A549 (cell line): Measurements from ENCODE around the gene PLEKHA3. TPM values are rescaled to one million over a fixed set of nuclear protein-coding genes. Genes with fewer than 3 reads are reported as not detected.

ENCODE experiments used
- ATAC-seq, 2 experiments: fragments of 200-7000 bp in 1 of 2; fragments of >200 bp in 1 of 2; cut with Nextera tagmentation in 1 of 2; cut with Tn5 transposase in 1 of 2; 3 replicates each; pipeline versions ENCODE4 v1.8.0 to v1.9.1; 2018 to 2020; ENCODE audit warnings: mild to moderate bottlenecking in 1 of 2, moderate library complexity in 1 of 2
- CTCF ChIA-PET: fragments of 300-600 bp; sonication (Branson Sonifier 250); formaldehyde crosslinking; extraction: SDS; loops from one replicate; lab custom pipeline; 2021; ENCODE audit warnings: antibody characterized with exemption, inconsistent platforms; lab: Yijun Ruan, JAX
- POLR2A ChIA-PET: fragments of 350-600 bp; formaldehyde crosslinking; extraction: SDS; loops from one replicate; lab custom pipeline; 2021; ENCODE audit warnings: antibody characterized with exemption, inconsistent platforms; lab: Yijun Ruan, JAX
- DNase-seq, 2 experiments: peaks; one replicate each; pipeline versions ENCODE4 v3.0.0 to v3.0.0-alpha.2; 2011 to 2016; ENCODE audit warnings: low read depth in 1 of 2, low spot score in 1 of 2
- FAIRE-seq: peaks from 2 replicates; lab custom pipeline; 2011; peaks lifted over from hg19 to GRCh38; lab: Jason Lieb, UNC
- H3K27ac ChIP-seq, 2 experiments: fragments of >200 bp; sonication (Bioruptor Twin); formaldehyde crosslinking; 3 replicates each; pipeline ENCODE4 v1.5.1; 2016 to 2017
- H3K4me1 ChIP-seq: fragments of >200 bp; sonication (Bioruptor Twin); formaldehyde crosslinking; 3 replicates; pipeline ENCODE4 v1.6.1; 2016
- H3K4me2 ChIP-seq: fragments of >200 bp; sonication (Bioruptor Twin); formaldehyde crosslinking; 3 replicates; pipeline ENCODE4 v1.6.1; 2016
- H3K4me3 ChIP-seq: fragments of >200 bp; sonication (Bioruptor Twin); formaldehyde crosslinking; 3 replicates; pipeline ENCODE4 v1.5.1; 2016
- H3K9me3 ChIP-seq: fragments of >200 bp; sonication (Bioruptor Twin); formaldehyde crosslinking; 3 replicates; pipeline ENCODE4 v1.6.1; 2016
- ATOH8 ChIP-seq: fragments of 250-450 bp; sonication (Bioruptor Pico); IDR thresholded peaks from 2 replicates; pipeline ENCODE4 v1.5.0; 2020; ENCODE audit warnings: low read depth, mild to moderate bottlenecking, moderate library complexity
- BCL3 ChIP-seq: fragments of >200 bp; sonication (Bioruptor Twin); formaldehyde crosslinking; IDR thresholded peaks from 3 replicates; pipeline ENCODE4 v1.6.1; 2016
- CBX8 ChIP-seq: fragments of 200-600 bp; sonication (generic); IDR thresholded peaks from 2 replicates; pipeline ENCODE4 v1.6.1; 2016
- CEBPB ChIP-seq, 2 experiments: fragments of >200 bp in 1 of 2; sonication (Bioruptor Twin) in 1 of 2; formaldehyde crosslinking in 1 of 2; IDR thresholded peaks; 2 replicates each; pipeline ENCODE4 v1.6.1; 2012 to 2016
- CTCF ChIP-seq: fragments of >200 bp; sonication (Bioruptor Twin); formaldehyde crosslinking; IDR thresholded peaks from 3 replicates; pipeline ENCODE4 v1.5.1; 2016
- EP300 ChIP-seq, 2 experiments: fragments of >200 bp; sonication (Bioruptor Twin); formaldehyde crosslinking; IDR thresholded peaks; 2 replicates in 1 of 2; 3 replicates in 1 of 2; pipeline ENCODE4 v1.6.1; 2016 to 2017
- JUN ChIP-seq, 2 experiments: fragments of >200 bp; sonication (Bioruptor Twin); formaldehyde crosslinking; IDR thresholded peaks; 2 replicates in 1 of 2; 3 replicates in 1 of 2; pipeline ENCODE4 v1.6.1; 2016 to 2017
- KDM5A ChIP-seq: fragments of 200-600 bp; sonication (generic); IDR thresholded peaks from 2 replicates; pipeline ENCODE4 v1.6.1; 2016; ENCODE audit warnings: antibody characterized with exemption, mild to moderate bottlenecking
- MYC ChIP-seq: IDR thresholded peaks from 2 replicates; pipeline ENCODE4 v1.6.1; 2012; ENCODE audit warnings: mild to moderate bottlenecking, inconsistent platforms, low read length, improper control_type of control experiment, borderline replicate concordance
- NPAS2 ChIP-seq: fragments of 250-450 bp; sonication (Bioruptor Pico); IDR thresholded peaks from 2 replicates; pipeline ENCODE4 v1.8.0; 2022; ENCODE audit warnings: mild to moderate bottlenecking, moderate library complexity, borderline replicate concordance
- PHF8 ChIP-seq: fragments of 200-600 bp; sonication (generic); IDR thresholded peaks from 2 replicates; pipeline ENCODE4 v1.6.1; 2016; ENCODE audit warnings: low read depth, mild to moderate bottlenecking, antibody characterized with exemption, moderate library complexity, borderline replicate concordance
- POLR2A ChIP-seq: IDR thresholded peaks from 2 replicates; pipeline ENCODE4 v1.6.1; 2012; ENCODE audit warnings: mild to moderate bottlenecking, low read length
- RAD21 ChIP-seq, 2 experiments: fragments of >200 bp in 1 of 2; sonication (Bioruptor Twin) in 1 of 2; formaldehyde crosslinking in 1 of 2; IDR thresholded peaks in 1 of 2; conservative IDR thresholded peaks in 1 of 2; 2 replicates in 1 of 2; 3 replicates in 1 of 2; pipeline ENCODE4 v1.6.1; 2012 to 2018; ENCODE audit warnings: inconsistent platforms in 1 of 2
- RFX5 ChIP-seq: fragments of 450-650 bp; IDR thresholded peaks from 2 replicates; pipeline ENCODE4 v1.7.1; 2014; ENCODE audit warnings: antibody characterized with exemption, mild to moderate bottlenecking, moderate library complexity
- SMC3 ChIP-seq: fragments of >200 bp; sonication (Bioruptor Twin); formaldehyde crosslinking; IDR thresholded peaks from 3 replicates; pipeline ENCODE4 v1.6.1; 2018; ENCODE audit warnings: inconsistent platforms
- SREBF2 ChIP-seq: fragments of 450-650 bp; IDR thresholded peaks from 2 replicates; pipeline ENCODE4 v1.6.1; 2014; ENCODE audit warnings: mild to moderate bottlenecking, moderate library complexity
- ZFP36 ChIP-seq: fragments of 450-650 bp; IDR thresholded peaks from 2 replicates; pipeline ENCODE4 v1.6.1; 2014; ENCODE audit warnings: borderline replicate concordance; ENCODE audit not compliant: partially characterized antibody
- ZNF302 ChIP-seq: fragments of 250-450 bp; sonication (Bioruptor Pico); IDR thresholded peaks from 2 replicates; pipeline ENCODE4 v1.9.0; 2021; ENCODE audit warnings: inconsistent platforms, mild to moderate bottlenecking, moderate library complexity
- ZSCAN20 ChIP-seq: fragments of 250-450 bp; sonication (Bioruptor Pico); IDR thresholded peaks from 2 replicates; pipeline ENCODE4 v1.8.0; 2022; ENCODE audit warnings: mild to moderate bottlenecking, moderate library complexity
- WGBS: methylation state at CpG from one replicate; pipeline ENCODE4 v1.1.6; 2017; ENCODE audit errors: missing lambda C conversion rate; 5-methylcytosine and 5-hydroxymethylcytosine counted together
- polyA plus RNA-seq, 4 experiments: library from polyadenylated mRNA; depleted of rRNA in 3 of 4; stranded (reverse); fragments of >200 nt; fragmentation: RNase III in 1 of 4; extraction: RNeasy Plus Mini Kit Qiagen cat#74134 plus additional on column Dnase treatment in 1 of 4; gene quantifications; 2 replicates in 3 of 4; 3 replicates in 1 of 4; pipeline ENCODE4 v1.2.3, GENCODE V29; 2011 to 2017
- TF ChIP-seq, protein P1 (sequence below): IDR thresholded peaks from 2 replicates; pipeline ENCODE4 v1.6.1; 2012
- TF ChIP-seq, protein P2 (sequence below): IDR thresholded peaks from 2 replicates; pipeline ENCODE4 v1.6.1; 2012
- TF ChIP-seq, protein P3 (sequence below): IDR thresholded peaks from 2 replicates; pipeline ENCODE4 v1.6.1; 2012; ENCODE audit warnings: low read depth, borderline replicate concordance

The PLEKHA3 gene
- polyA plus RNA-seq, 2 of the 4 experiments (the other 2 are of a cell fraction), result 9.6 to 47.4 TPM

DNA sequence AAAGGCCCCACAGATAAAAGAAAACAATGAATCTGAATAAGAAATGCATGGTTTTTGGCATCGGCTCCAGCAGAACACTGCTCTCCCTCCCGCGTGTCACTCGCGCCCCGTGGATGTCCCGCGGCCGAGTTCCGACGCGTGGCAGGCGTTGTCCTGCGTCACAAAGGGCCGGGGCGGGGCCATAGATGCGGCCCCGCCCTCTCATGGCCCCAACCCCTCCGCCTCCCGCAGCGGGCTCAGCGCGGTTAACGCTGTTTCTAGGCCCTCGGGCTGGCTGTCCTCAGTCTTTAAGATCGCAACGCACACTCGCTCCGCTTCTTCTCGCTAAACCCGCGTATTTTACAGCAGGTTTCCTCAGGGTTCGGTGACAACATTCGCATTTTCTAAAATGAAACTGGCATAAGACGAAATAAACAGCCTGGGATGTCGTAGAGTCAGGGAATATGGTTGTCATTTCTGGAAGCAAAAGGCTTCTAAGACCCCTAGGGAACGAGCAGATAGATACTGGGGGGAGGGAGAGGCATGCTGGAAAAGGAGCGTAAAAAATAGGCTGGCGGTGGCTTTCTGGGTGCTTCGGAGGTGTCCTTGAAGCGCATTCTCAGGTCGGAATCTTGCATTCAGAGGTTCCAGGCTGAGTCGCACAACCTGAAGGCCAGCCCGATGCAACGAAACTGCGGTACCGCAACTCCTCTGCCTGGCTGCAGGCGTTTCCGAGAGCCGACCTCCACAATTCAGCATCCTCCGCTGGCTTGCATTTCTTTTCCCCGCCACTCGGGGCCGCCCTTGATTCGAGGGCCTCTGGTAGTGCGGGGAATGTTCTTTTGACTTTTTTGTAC lies 1.6 kb upstream of the PLEKHA3 start, which contains the start of gene FKBP7:
Gene FKBP7 (minus strand): TSS at position 162 of the 836 bp plus-strand sequence. CDS start 101 bp downstream, at position 61.
- Histone ChIP-seq H3K27ac (peak within 1 kb of the TSS; percentile 82 to 92), H3K9me3 (no peaks in the 10 kb centered on the region), H3K4me3 (peak within 1 kb of the TSS; percentile 68), H3K4me1 (peaks cover 42% of the 10 kb centered on the region), H3K4me2 (peak within 1 kb of the TSS; percentile 74)
- POLR2A ChIA-PET, result interaction anchor here (4.1 kb wide), 1 partner anchor 27 kb away, joined by 35 read pairs; the partner anchor contains the start of genes PJVK and PRKRA
- 2% methylated on average over 47 of the region's 56 CpGs for WGBS
- FAIRE-seq, result no peak
- CTCF ChIA-PET, result interaction anchor here (1.1 to 2.0 kb wide), 4 partner anchors 7 to 347 kb away, joined by 3 to 8 read pairs (median 4); no protein-coding TSS in a partner anchor
- no peak for TF ChIP-seq CEBPB (IDR thresholded peaks at IDR 0.05)
- TF ChIP-seq, protein P1, sequence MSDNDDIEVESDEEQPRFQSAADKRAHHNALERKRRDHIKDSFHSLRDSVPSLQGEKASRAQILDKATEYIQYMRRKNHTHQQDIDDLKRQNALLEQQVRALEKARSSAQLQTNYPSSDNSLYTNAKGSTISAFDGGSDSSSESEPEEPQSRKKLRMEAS, result peak; percentile 86
- peak in 1 of 2 experiments; percentile 56; a peak in 2 of 5 replicates for TF ChIP-seq JUN (IDR thresholded peaks at IDR 0.05)
- peak; percentile 24; the same call in 2 of the 3 replicates for TF ChIP-seq SMC3
- peak; percentile 85 for TF ChIP-seq PHF8
- peak; percentile 58 for TF ChIP-seq CTCF
- TF ChIP-seq BCL3, result peak; percentile 50; the same call in 1 of the 3 replicates
- TF ChIP-seq MYC, result peak; percentile 61; the same call in 1 of the 2 replicates
- TF ChIP-seq, protein P2, sequence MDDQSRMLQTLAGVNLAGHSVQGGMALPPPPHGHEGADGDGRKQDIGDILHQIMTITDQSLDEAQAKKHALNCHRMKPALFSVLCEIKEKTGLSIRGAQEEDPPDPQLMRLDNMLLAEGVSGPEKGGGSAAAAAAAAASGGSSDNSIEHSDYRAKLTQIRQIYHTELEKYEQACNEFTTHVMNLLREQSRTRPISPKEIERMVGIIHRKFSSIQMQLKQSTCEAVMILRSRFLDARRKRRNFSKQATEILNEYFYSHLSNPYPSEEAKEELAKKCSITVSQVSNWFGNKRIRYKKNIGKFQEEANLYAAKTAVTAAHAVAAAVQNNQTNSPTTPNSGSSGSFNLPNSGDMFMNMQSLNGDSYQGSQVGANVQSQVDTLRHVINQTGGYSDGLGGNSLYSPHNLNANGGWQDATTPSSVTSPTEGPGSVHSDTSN, result no peak
- no peak for TF ChIP-seq EP300 (IDR thresholded peaks at IDR 0.05)
- TF ChIP-seq ZSCAN20 (CRISPR knock-in tag), result no peak
- TF ChIP-seq SREBF2, result no peak
- peak; percentile 66 for TF ChIP-seq POLR2A
- TF ChIP-seq ZNF302 (CRISPR knock-in tag), result no peak
- TF ChIP-seq KDM5A, result no peak
- peak; percentile 65 to 75 for TF ChIP-seq RAD21 (conservative IDR thresholded peaks at IDR 0.05 in 1 of 2, IDR thresholded peaks at IDR 0.05 in 1 of 2)
- no peak for TF ChIP-seq NPAS2
- TF ChIP-seq ZFP36, result no peak
- no peak for TF ChIP-seq RFX5
- TF ChIP-seq, protein P3, sequence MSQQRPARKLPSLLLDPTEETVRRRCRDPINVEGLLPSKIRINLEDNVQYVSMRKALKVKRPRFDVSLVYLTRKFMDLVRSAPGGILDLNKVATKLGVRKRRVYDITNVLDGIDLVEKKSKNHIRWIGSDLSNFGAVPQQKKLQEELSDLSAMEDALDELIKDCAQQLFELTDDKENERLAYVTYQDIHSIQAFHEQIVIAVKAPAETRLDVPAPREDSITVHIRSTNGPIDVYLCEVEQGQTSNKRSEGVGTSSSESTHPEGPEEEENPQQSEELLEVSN, result peak; percentile 72
- 0 out of 2 replicates have a peak, but pooled peaks have one; percentile 15 for TF ChIP-seq ATOH8
- no peak for TF ChIP-seq CBX8
- ATAC-seq, result peak; percentile 72 to 79
- peak; percentile 71 to 84 for DNase-seq
